IMR-90 (cell line): ENCODE measurements around the gene RARRES1. TPM values are rescaled to one million over a fixed set of nuclear protein-coding genes. Genes with fewer than 3 reads are reported as not detected.

Source experiments
- ATAC-seq: fragments of 200-7000 bp; cut with Tn5 transposase; 2 replicates; pipeline ENCODE4 v1.9.1; 2020; ENCODE audit warnings: low read depth, mild to moderate bottlenecking, moderate library complexity
- BruUV-seq: library from RNA; stranded (reverse); fragments of 400-500 nt; replicated peaks from 2 replicates; lab custom pipeline; 2021; lab: Mats Ljungman, UMichigan
- CTCF ChIA-PET: fragments of 300-600 bp; formaldehyde crosslinking; extraction: SDS; loops from one replicate; lab custom pipeline; 2021; ENCODE audit warnings: antibody characterized with exemption; lab: Yijun Ruan, JAX
- POLR2A ChIA-PET: fragments of 300-600 bp; sonication (Branson Sonifier 250); formaldehyde crosslinking; loops from one replicate; lab custom pipeline; 2022; ENCODE audit warnings: antibody characterized with exemption; ENCODE audit not compliant: unreplicated experiment; lab: Charles Lee
- DNase-seq: peaks from one replicate; pipeline ENCODE4 v3.0.0; 2013
- H2AFZ ChIP-seq: replicated peaks from 2 replicates; pipeline ENCODE3; 2013; ENCODE audit warnings: low read length, mild to moderate bottlenecking; ENCODE audit not compliant: poor library complexity
- H2AK5ac ChIP-seq: 2 replicates; pipeline ENCODE4 v1.6.1; 2013; ENCODE audit warnings: low read depth, low read length, inconsistent platforms
- H2AK9ac ChIP-seq: replicated peaks from 2 replicates; pipeline ENCODE3; 2013; ENCODE audit warnings: mild to moderate bottlenecking, low read depth, low read length, moderate library complexity; ENCODE audit not compliant: poor library complexity
- H2BK120ac ChIP-seq: 2 replicates; pipeline ENCODE4 v1.6.1; 2013; ENCODE audit warnings: low read depth, low read length, inconsistent platforms
- H2BK15ac ChIP-seq: 3 replicates; pipeline ENCODE4 v1.6.1; 2013; ENCODE audit warnings: low read depth, low read length, inconsistent platforms
- H2BK20ac ChIP-seq: 2 replicates; pipeline ENCODE4 v1.6.1; 2013; ENCODE audit warnings: low read depth, mild to moderate bottlenecking, inconsistent platforms, low read length, moderate library complexity
- H2BK5ac ChIP-seq: 2 replicates; pipeline ENCODE4 v1.6.1; 2013; ENCODE audit warnings: mild to moderate bottlenecking, low read depth, low read length, inconsistent platforms; ENCODE audit not compliant: poor library complexity, severe bottlenecking
- H3K14ac ChIP-seq: replicated peaks from 2 replicates; pipeline ENCODE4 v1.6.1; 2013; ENCODE audit warnings: low read depth, low read length, inconsistent platforms
- H3K18ac ChIP-seq: 2 replicates; pipeline ENCODE4 v1.6.1; 2013; ENCODE audit warnings: low read depth, low read length, control low read depth
- H3K23ac ChIP-seq: 2 replicates; pipeline ENCODE4 v1.6.1; 2013; ENCODE audit warnings: low read depth, low read length, inconsistent platforms
- H3K27ac ChIP-seq: 2 replicates; pipeline ENCODE4 v1.5.1; 2013; ENCODE audit warnings: mild to moderate bottlenecking, control low read depth, low read length; ENCODE audit not compliant: insufficient read depth
- H3K27me3 ChIP-seq: 2 replicates; pipeline ENCODE4 v1.6.1; 2013; ENCODE audit warnings: low read length; ENCODE audit not compliant: control insufficient read depth, insufficient read depth
- H3K36me3 ChIP-seq: 2 replicates; pipeline ENCODE4 v1.6.1; 2013; ENCODE audit warnings: low read length, mixed read lengths; ENCODE audit not compliant: control insufficient read depth, insufficient read depth
- H3K4ac ChIP-seq: 2 replicates; pipeline ENCODE4 v1.6.1; 2013; ENCODE audit warnings: low read depth, low read length, inconsistent platforms
- H3K4me1 ChIP-seq: 2 replicates; pipeline ENCODE4 v1.6.1; 2013; ENCODE audit warnings: low read length, mixed read lengths; ENCODE audit not compliant: control insufficient read depth, insufficient read depth
- H3K4me2 ChIP-seq: 2 replicates; pipeline ENCODE4 v1.6.1; 2013; ENCODE audit warnings: low read depth, mild to moderate bottlenecking, control low read depth, low read length, moderate library complexity
- H3K4me3 ChIP-seq: 2 replicates; pipeline ENCODE4 v1.5.1; 2013; ENCODE audit warnings: low read depth, mild to moderate bottlenecking, control low read depth, low read length, moderate library complexity; ENCODE audit not compliant: insufficient read depth
- H3K56ac ChIP-seq: 2 replicates; pipeline ENCODE4 v1.6.1; 2013; ENCODE audit warnings: low read length, inconsistent platforms; ENCODE audit not compliant: insufficient read depth; ENCODE audit errors: extremely low read depth
- H3K79me1 ChIP-seq, 2 experiments: 2 replicates each; pipeline ENCODE4 v1.6.1; 2013; ENCODE audit warnings: low read length in 2 of 2, inconsistent platforms in 1 of 2, low read depth in 1 of 2
- H3K9ac ChIP-seq: 2 replicates; pipeline ENCODE4 v1.6.1; 2013; ENCODE audit warnings: low read depth, low read length, control low read depth
- H3K9me1 ChIP-seq: 2 replicates; pipeline ENCODE4 v1.6.1; 2013; ENCODE audit warnings: low read length, inconsistent platforms; ENCODE audit not compliant: insufficient read depth
- H3K9me3 ChIP-seq: 2 replicates; pipeline ENCODE4 v1.6.1; 2013; ENCODE audit warnings: low read length; ENCODE audit not compliant: control insufficient read depth, insufficient read depth
- H4K20me1 ChIP-seq: 2 replicates; pipeline ENCODE4 v1.6.1; 2013; ENCODE audit warnings: low read length, inconsistent platforms; ENCODE audit not compliant: insufficient read depth
- H4K5ac ChIP-seq: 2 replicates; pipeline ENCODE4 v1.6.1; 2013; ENCODE audit warnings: mild to moderate bottlenecking, low read depth, low read length, control low read depth
- H4K8ac ChIP-seq, 2 experiments: 2 replicates each; pipeline ENCODE4 v1.6.1; 2013; ENCODE audit warnings: low read depth in 2 of 2, low read length in 2 of 2, control low read depth in 1 of 2, inconsistent platforms in 1 of 2
- H4K91ac ChIP-seq: 2 replicates; pipeline ENCODE4 v1.6.1; 2013; ENCODE audit warnings: low read depth, low read length, inconsistent platforms; ENCODE audit not compliant: insufficient read depth
- CEBPB ChIP-seq: IDR thresholded peaks from 2 replicates; pipeline ENCODE4 v1.6.1; 2012; ENCODE audit warnings: low read depth, low read length, improper control_type of control experiment
- CHD1 ChIP-seq: IDR thresholded peaks from 2 replicates; pipeline ENCODE4 v1.6.1; 2012; ENCODE audit warnings: low read depth, low read length, improper control_type of control experiment
- ELK1 ChIP-seq: fragments of 150-350 bp; IDR thresholded peaks from 2 replicates; pipeline ENCODE4 v1.6.1; 2016; ENCODE audit warnings: low read depth, mild to moderate bottlenecking, low read length, moderate library complexity, borderline replicate concordance
- MAFK ChIP-seq: IDR thresholded peaks from 2 replicates; pipeline ENCODE4 v1.6.1; 2012; ENCODE audit warnings: low read depth, low read length, improper control_type of control experiment
- MAZ ChIP-seq: IDR thresholded peaks from 2 replicates; pipeline ENCODE4 v1.6.1; 2012; ENCODE audit warnings: low read depth, mild to moderate bottlenecking, low read length, improper control_type of control experiment, moderate library complexity, borderline replicate concordance
- NFE2L2 ChIP-seq: fragments of 150-350 bp; IDR thresholded peaks from 2 replicates; pipeline ENCODE4 v1.6.1; 2016; ENCODE audit warnings: low read depth, mild to moderate bottlenecking, low read length
- POLR2A ChIP-seq: IDR thresholded peaks from 2 replicates; pipeline ENCODE4 v1.6.1; 2012; ENCODE audit warnings: mild to moderate bottlenecking, low read depth, low read length
- USF2 ChIP-seq: fragments of 150-350 bp; IDR thresholded peaks from 2 replicates; pipeline ENCODE4 v1.6.1; 2017; ENCODE audit warnings: mild to moderate bottlenecking, antibody characterized with exemption, low read length, low read depth
- WGBS, 2 experiments: methylation state at CpG; one replicate each; pipeline versions ENCODE4 v1.1.5 to v1.1.7; 2013; ENCODE audit warnings: missing lambda C conversion rate in 2 of 2; ENCODE audit not compliant: insufficient read length in 1 of 2; ENCODE audit errors: extremely low coverage in 2 of 2; 5-methylcytosine and 5-hydroxymethylcytosine counted together
- dilution Hi-C: fragments of 300-500 bp; cut with HindIII; formaldehyde crosslinking; loops from one replicate; pipeline ENCODE4 v1.14.3; 2018; ENCODE audit warnings: low sequenced_read_pairs; ENCODE audit not compliant: unreplicated experiment
- in situ Hi-C: fragments of 300-500 bp; cut with MboI; formaldehyde crosslinking; loops from 3 replicates; pipeline ENCODE4 v1.14.3; 2019; ENCODE audit warnings: low sequenced_read_pairs, inconsistent platforms, mixed read lengths
- intact Hi-C: fragments of 100-400 bp; cut with micrococcal nuclease; formaldehyde crosslinking; loops from 2 replicates; pipeline ENCODE4 v1.10.0; 2022
- polyA plus RNA-seq, 3 experiments: library from polyadenylated mRNA; depleted of rRNA; stranded (reverse); fragments of >200 nt; gene quantifications; 2 replicates each; pipeline ENCODE4 v1.2.3, GENCODE V29; 2012; ENCODE audit warnings: low replicate concordance in 1 of 3
- total RNA-seq: library from RNA; depleted of rRNA; stranded (reverse); fragments of >200 nt; gene quantifications from 2 replicates; pipeline ENCODE4 v1.2.3, GENCODE V29; 2012

RARRES1 gene
- total and polyA plus RNA-seq, 2 of the 4 experiments (the other 2 are of a cell fraction) = 0.90 to 3.0 TPM

DNA sequence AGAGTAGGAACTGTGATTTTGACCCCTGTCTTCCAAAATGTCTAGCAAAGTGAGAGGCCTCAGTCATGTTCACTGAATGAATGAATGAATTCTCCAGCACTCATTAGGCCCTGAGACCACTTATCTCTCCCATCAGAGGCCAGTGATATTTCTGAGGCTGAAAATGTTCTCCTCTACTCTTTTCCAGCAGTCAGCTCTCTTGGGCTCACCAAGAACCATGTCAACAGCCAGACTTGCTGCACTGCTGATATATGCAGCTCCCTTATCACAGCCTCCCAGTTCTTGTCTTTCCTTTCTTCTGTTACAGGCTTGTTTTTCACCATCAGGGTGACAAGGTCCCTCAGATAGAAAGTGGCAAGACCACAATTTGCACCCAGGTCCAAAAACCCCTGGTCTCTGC is 40.9 kb upstream of the RARRES1 start (continued):
- no peak for TF ChIP-seq CHD1
- no peak for TF ChIP-seq MAFK
- TF ChIP-seq NFE2L2 = no peak
- TF ChIP-seq USF2 = no peak

DNA sequence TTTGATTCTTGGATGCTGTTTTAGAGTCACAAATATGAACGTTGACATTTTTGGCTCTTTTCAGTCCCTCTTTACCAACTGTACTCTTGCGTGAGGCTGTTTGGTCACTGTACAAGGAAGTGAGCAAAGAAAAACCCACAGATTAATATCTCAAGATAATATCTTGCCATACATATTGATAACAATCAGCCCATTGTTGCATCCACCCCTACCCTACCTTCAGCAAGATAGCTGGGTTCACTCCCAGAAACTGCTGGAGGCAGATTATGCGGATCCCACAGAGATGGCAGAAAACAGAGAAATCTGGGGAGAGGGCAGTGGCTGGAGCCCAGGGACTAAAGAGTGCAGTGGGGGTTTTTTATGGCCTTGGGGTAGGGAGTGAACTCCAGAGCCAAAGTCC is 39.7 kb upstream of the RARRES1 start:
- Histone ChIP-seq H3K27me3 (no peaks in the 10 kb centered on the region), H2AK5ac (peak overlapping the region; percentile 77; the same call in 1 of the 2 replicates), H4K20me1 (0 out of 2 replicates have a peak, but pooled peaks cover 2% of the 10 kb centered on the region), H2AFZ (no peak overlapping the region), H2BK15ac (peak overlapping the region; percentile 25; the same call in 1 of the 3 replicates), H3K4me2 (no peak overlapping the region), H3K14ac (no peak overlapping the region), H3K9me3 (no peaks in the 10 kb centered on the region), H3K9me1 (peaks cover 12% of the 10 kb centered on the region), H2BK20ac (0 out of 2 replicates have a peak overlapping the region, but pooled peaks have one; percentile 36), H3K9ac (no peak overlapping the region), H3K36me3 (no peaks in the 10 kb centered on the region), H4K91ac (peak overlapping the region; percentile 31), H3K56ac (no peak overlapping the region), H4K5ac (peak overlapping the region; percentile 24; the same call in 1 of the 2 replicates), H2BK120ac (no peak overlapping the region; the same call in 1 of the 2 replicates), H2AK9ac (no peak overlapping the region), H3K79me1 (no peaks in the 10 kb centered on the region; a peak in 1 of 4 replicates), H3K27ac (no peak overlapping the region), H3K4me1 (peaks cover 23% of the 10 kb centered on the region), H3K23ac (no peak overlapping the region), H3K18ac (peak overlapping the region; percentile 67; the same call in 1 of the 2 replicates), H4K8ac (no peak overlapping the region), H3K4me3 (no peak overlapping the region), H3K4ac (peak overlapping the region; percentile 49; the same call in 1 of the 2 replicates), H2BK5ac (no peak overlapping the region)
- in situ Hi-C loops = no loop called here
- ATAC-seq (no peak), DNase-seq (no peak)
- ChIA-PET POLR2A (no interaction called here), CTCF (no interaction called here)
- no TSS peak for BruUV-seq
- intact Hi-C loops = no loop called here
- dilution Hi-C loops = no loop called here
- no peak for TF ChIP-seq MAFK
- TF ChIP-seq CEBPB = no peak
- no peak for TF ChIP-seq POLR2A
- TF ChIP-seq ELK1 = no peak
- no peak for TF ChIP-seq MAZ
- no CpG with 5 or more reads among the region's 3 CpGs for WGBS, 2 experiments
